ENCODE measurements around the gene SERBP1.

The SERBP1 gene

GRCh38 chr1:67382292-67382691 is 47.9 kb downstream of the SERBP1 start:
- H3K4me3 ChIP-seq (ENCODE audit: control insufficient read depth, low read depth, low read length) = no peak overlapping the region
- DNase-seq (ENCODE audit: low read depth) = peak; percentile 57
- TF ChIP-seq CTCF (conservative IDR thresholded peaks at IDR 0.05; ENCODE audit: control insufficient read depth, insufficient read depth, low read depth, low read length) = no peak

DNA sequence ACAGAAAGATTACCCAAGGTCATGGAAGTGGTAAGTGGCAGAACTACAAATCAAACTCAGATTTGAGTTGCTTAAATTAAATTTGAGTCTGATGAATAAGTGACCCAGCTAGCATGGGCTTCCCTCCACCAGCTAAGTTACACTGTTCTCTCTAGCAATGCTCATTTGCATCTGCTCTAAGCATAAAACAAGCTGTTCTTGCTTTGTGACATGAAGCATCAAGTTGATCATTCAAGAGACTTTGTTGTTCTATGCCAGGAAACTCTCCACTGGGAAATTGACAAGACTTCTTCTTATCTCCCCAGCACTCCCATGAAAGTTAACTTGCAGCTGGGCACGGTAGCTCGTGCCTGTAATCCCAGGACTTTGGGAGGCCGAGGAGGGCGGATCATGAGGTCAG is 49.0 kb downstream of the SERBP1 start:
- H3K4me3 ChIP-seq (ENCODE audit: control insufficient read depth, low read depth, low read length) = no peak overlapping the region
- TF ChIP-seq CTCF (conservative IDR thresholded peaks at IDR 0.05; ENCODE audit: control insufficient read depth, insufficient read depth, low read depth, low read length) = no peak
- no peak for DNase-seq (ENCODE audit: low read depth)

GRCh38 chr1:67377253-67377652 is 52.9 kb downstream of the SERBP1 start:
- H3K4me3 ChIP-seq (ENCODE audit: control insufficient read depth, low read depth, low read length) = no peak overlapping the region
- DNase-seq (ENCODE audit: low read depth) = no peak
- TF ChIP-seq CTCF (conservative IDR thresholded peaks at IDR 0.05; ENCODE audit: control insufficient read depth, insufficient read depth, low read depth, low read length) = no peak

- TF ChIP-seq CTCF (conservative IDR thresholded peaks at IDR 0.05; ENCODE audit: control insufficient read depth, insufficient read depth, low read depth, low read length) = no peak
- no peak overlapping the region for H3K4me3 ChIP-seq (ENCODE audit: control insufficient read depth, low read depth, low read length)
Observed at GRCh38 chr1:67376381-67376780, 53.8 kb downstream of the SERBP1 start.

DNA sequence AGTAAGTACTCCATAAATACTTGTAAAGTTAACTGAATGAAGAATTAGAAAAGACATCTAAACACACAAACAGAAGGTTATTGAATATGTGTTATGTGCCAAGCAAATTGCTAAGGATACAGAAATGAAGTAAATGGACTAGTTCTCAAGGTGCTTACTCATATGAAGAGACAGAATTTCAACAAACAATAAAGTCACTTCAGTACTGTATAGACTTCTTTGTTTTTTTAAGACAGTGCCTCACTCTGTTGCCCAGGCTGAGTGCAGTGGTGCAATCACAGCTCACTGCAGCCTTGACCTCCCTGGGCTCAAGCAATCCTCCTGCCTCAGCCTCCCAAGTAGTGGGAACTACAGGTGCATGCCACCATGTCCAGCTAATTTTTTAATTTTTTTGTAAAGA is 57.3 kb downstream of the SERBP1 start:
- no peak for DNase-seq (ENCODE audit: low read depth)
- TF ChIP-seq CTCF (conservative IDR thresholded peaks at IDR 0.05; ENCODE audit: control insufficient read depth, insufficient read depth, low read depth, low read length) = no peak
- H3K4me3 ChIP-seq (ENCODE audit: control insufficient read depth, low read depth, low read length) = no peak overlapping the region

More at GRCh38 chr1:67376381-67376780, 53.8 kb downstream of the SERBP1 start:
- DNase-seq (ENCODE audit: low read depth) = no peak

- no peak overlapping the region for H3K4me3 ChIP-seq (ENCODE audit: control insufficient read depth, low read depth, low read length)
- TF ChIP-seq CTCF (conservative IDR thresholded peaks at IDR 0.05; ENCODE audit: control insufficient read depth, insufficient read depth, low read depth, low read length) = no peak
- DNase-seq (ENCODE audit: low read depth) = peak; percentile 58
Observed at GRCh38 chr1:67372136-67372535, 58.1 kb downstream of the SERBP1 start.

- H3K4me3 ChIP-seq (ENCODE audit: control insufficient read depth, low read depth, low read length) = no peak overlapping the region
- TF ChIP-seq CTCF (conservative IDR thresholded peaks at IDR 0.05; ENCODE audit: control insufficient read depth, insufficient read depth, low read depth, low read length) = no peak
- no peak for DNase-seq (ENCODE audit: low read depth)
Observed at GRCh38 chr1:67371681-67372080, 58.5 kb downstream of the SERBP1 start.

Measured in fibroblast of mammary gland (primary cell).